HG02938 (cell line): ENCODE results near the gene FOXRED1.

Experiments
- ATAC-seq: cut with Tn5 transposase; IDR thresholded peaks from one replicate; pipeline ENCODE4 v1.9.1; 2021; ENCODE audit warnings: mild to moderate bottlenecking, moderate library complexity; ENCODE audit not compliant: unreplicated experiment

The FOXRED1 gene

GRCh38 chr11:126310200-126310991, 41.4 kb downstream of the FOXRED1 start:
- no peak for ATAC-seq

GRCh38 chr11:126310992-126311310, 42.0 kb downstream of the FOXRED1 start:
- ATAC-seq = no peak

- ATAC-seq = peak; percentile 71
Observed at GRCh38 chr11:126311401-126312291, 42.7 kb downstream of the FOXRED1 start.

- no peak for ATAC-seq
Observed at GRCh38 chr11:126312961-126313360, 44.0 kb downstream of the FOXRED1 start.

GRCh38 chr11:126313826-126314225, 44.9 kb downstream of the FOXRED1 start:
- ATAC-seq = no peak

- ATAC-seq = no peak
Observed at GRCh38 chr11:126317432-126317755, 48.4 kb downstream of the FOXRED1 start.

GRCh38 chr11:126317756-126318573, 49.0 kb downstream of the FOXRED1 start:
- ATAC-seq = peak; percentile 23

GRCh38 chr11:126318574-126319373, 49.8 kb downstream of the FOXRED1 start:
- peak; percentile 71 for ATAC-seq

GRCh38 chr11:126319374-126319740, 50.4 kb downstream of the FOXRED1 start:
- ATAC-seq = no peak

- no peak for ATAC-seq
Observed at GRCh38 chr11:126322996-126323395, 54.0 kb downstream of the FOXRED1 start.

GRCh38 chr11:126327281-126328000, 58.5 kb downstream of the FOXRED1 start:
- no peak for ATAC-seq
